D721Med (cell line): ENCODE results near the gene PPP1CA.

Experiments used
- DNase-seq: peaks from one replicate; pipeline ENCODE4 v3.0.0; 2011; ENCODE audit warnings: low spot score; ENCODE audit not compliant: insufficient read length
- FAIRE-seq: peaks from 2 replicates; lab custom pipeline; 2011; peaks lifted over from hg19 to GRCh38; lab: Jason Lieb, UNC
- TF ChIP-seq, protein P1 (sequence below): IDR thresholded peaks from 2 replicates; pipeline ENCODE4 v1.5.1; 2012; ENCODE audit warnings: mild to moderate bottlenecking, control low read depth; ENCODE audit not compliant: insufficient read depth; ENCODE audit errors: missing control alignments

The PPP1CA gene

DNA sequence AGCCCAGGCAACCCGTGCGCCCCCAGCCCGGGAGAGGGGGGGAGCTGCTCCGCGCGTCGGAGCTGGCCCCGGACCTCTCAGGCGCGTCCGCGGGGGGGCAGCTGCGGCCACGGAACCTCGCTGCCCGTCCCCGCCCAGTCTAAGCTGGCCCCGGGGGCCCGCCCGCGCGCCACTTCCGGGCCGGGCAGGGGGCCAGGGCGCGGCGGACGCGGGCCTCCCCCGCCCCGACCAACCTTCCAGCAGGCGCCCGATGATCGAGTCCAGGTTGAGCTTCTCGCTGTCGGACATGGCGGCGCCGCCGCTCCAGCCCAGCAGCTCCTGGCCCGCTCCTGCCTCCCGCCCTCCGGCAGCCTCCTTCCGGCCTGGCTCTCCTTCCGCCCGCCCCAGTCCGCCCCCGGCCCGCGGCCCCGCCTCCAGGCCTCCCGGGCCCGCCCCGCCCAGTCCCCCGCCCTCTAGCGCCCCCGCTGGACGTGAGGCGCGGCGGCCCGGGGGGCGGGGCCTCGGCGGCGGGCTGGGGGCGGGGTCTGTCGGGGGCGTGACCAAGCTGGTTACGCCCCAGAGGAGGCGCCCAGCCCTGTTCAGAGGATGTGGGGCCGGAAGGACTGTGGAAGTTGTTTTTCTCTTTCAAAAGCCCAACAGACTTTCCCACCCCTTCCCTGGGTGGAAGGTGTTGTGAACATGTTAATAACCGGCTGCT lies at the start of gene PPP1CA:
TSS of gene PPP1CA (minus strand) at position 364 of the 697 bp plus-strand sequence. CDS start at position 288, 76 bp downstream.
- TF ChIP-seq, protein P1, sequence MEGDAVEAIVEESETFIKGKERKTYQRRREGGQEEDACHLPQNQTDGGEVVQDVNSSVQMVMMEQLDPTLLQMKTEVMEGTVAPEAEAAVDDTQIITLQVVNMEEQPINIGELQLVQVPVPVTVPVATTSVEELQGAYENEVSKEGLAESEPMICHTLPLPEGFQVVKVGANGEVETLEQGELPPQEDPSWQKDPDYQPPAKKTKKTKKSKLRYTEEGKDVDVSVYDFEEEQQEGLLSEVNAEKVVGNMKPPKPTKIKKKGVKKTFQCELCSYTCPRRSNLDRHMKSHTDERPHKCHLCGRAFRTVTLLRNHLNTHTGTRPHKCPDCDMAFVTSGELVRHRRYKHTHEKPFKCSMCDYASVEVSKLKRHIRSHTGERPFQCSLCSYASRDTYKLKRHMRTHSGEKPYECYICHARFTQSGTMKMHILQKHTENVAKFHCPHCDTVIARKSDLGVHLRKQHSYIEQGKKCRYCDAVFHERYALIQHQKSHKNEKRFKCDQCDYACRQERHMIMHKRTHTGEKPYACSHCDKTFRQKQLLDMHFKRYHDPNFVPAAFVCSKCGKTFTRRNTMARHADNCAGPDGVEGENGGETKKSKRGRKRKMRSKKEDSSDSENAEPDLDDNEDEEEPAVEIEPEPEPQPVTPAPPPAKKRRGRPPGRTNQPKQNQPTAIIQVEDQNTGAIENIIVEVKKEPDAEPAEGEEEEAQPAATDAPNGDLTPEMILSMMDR, result no peak
- FAIRE-seq (no peak), DNase-seq (peak; percentile 98)

DNA sequence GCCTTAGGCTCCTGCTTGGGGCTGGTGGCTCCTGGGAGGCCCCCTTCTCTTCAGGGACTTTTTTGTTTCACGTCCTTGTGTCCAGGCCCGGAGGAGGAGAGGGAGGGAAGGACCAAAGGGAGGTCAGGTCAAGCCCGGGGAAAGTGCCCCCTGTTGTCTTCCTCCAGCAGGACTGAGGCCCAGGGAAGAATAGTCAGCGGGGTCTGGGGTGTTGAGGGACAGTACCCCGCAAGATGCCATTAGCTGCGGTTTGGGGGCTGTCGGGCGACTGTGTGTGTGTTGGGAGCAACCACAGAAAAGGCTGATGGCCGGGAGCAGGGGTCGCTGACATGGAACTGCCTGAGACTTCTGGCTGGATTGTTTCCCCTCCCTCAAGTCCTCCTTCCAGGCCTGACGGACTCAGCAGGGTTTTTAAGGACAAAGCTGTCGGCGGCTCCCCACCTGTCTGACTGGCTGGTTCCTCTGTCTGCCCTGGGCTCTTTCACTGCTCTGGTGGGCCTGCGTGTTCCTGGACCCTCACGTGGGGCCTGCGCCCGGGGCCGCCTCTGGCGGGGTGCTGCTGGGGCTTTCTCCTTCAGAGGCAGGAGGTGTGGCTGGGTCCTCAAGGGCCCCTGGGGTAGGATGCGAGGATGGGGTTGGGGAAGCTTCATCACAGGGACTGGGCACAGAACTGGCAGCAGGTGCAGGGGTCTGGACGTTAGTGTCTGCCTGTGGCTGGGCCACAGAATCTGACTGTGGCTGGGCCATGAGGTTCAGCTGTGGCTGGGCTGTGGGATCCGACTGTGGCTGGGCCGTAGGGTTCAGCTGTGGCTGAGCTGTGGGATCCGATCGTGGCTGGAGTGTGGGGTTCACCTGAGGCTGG lies 49.4 kb upstream of the PPP1CA start:
- FAIRE-seq (no peak), DNase-seq (no peak)
- TF ChIP-seq, protein P1, result no peak

DNA sequence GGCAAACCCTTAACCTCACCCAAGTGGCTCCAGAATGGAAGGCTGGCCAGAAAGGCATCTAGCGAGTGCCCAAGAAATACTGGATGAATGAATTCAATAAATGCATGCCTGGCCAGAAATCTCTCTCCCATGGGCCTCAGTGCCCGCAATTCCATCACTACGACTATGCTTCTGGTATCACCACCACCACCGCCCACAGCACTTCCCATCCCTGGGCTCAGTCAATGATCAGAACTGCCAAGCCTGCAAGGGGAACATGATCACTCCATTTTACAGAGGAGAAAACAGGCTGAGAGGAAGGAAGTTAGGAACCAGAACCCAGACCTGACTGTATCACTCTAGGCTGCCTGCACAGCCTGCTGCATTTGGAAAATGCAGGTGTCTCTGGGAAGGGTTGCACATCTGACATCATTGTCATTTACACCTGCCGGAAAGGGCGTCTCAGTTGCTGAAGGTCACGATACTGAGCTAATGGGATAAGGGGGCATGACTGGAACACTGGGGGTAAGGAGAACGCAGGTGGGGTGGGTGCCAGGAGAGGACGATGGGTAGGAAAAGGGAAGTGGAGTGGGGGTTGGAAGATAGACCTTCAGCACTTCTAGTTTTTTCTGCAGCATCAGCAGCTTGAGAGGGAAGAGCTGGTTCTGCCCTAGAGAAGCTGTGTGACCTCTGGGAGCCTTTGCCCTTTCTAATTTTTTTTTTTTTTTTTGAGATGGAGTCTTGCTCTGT lies 47.6 kb upstream of the PPP1CA start:
- TF ChIP-seq, protein P1, result no peak

DNA sequence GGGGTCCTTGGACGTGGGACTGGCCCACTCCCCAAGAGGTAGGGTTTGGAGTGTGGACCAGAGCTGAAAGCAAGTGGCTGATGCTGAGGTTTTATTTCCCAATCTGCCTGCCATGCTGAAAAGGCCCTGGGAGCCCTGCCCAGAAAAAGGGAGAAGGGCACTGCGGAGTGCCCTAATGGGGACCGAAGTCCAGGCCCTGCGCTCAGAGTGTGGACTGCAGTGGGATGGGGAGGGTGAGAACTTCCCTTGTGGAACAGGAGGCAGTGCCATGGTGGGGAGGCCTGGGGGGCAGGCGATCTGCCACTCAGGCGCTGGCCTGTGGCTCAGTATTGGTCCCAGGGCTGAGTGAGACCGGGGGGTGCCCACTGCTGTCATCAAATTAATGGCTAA lies 46.6 kb upstream of the PPP1CA start:
- no peak for DNase-seq
- FAIRE-seq, result no peak
- TF ChIP-seq, protein P1, result no peak

More for the DNA sequence above, 47.6 kb upstream of the PPP1CA start:
- DNase-seq, result no peak
- no peak for FAIRE-seq

DNA sequence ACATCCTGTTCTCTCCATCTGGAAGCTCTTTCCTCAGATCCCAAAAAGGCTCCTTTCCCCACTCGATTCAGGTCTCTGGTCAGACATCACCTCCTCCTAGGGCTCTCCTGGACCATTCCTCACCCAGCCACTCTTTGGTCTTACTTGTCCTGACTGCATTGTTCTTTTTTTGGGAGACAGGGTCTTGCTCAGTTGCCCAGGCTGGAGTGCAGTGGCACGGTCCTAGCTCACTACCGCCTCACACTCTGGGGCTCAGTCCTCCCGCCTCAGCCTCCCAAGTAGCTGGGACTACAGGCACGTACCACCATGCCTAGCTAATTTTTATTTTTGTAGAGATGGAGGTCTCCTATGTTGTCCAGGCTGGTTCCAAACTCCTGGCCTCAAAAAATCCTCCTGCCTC lies 43.9 kb upstream of the PPP1CA start:
- DNase-seq (no peak), FAIRE-seq (no peak)

DNA sequence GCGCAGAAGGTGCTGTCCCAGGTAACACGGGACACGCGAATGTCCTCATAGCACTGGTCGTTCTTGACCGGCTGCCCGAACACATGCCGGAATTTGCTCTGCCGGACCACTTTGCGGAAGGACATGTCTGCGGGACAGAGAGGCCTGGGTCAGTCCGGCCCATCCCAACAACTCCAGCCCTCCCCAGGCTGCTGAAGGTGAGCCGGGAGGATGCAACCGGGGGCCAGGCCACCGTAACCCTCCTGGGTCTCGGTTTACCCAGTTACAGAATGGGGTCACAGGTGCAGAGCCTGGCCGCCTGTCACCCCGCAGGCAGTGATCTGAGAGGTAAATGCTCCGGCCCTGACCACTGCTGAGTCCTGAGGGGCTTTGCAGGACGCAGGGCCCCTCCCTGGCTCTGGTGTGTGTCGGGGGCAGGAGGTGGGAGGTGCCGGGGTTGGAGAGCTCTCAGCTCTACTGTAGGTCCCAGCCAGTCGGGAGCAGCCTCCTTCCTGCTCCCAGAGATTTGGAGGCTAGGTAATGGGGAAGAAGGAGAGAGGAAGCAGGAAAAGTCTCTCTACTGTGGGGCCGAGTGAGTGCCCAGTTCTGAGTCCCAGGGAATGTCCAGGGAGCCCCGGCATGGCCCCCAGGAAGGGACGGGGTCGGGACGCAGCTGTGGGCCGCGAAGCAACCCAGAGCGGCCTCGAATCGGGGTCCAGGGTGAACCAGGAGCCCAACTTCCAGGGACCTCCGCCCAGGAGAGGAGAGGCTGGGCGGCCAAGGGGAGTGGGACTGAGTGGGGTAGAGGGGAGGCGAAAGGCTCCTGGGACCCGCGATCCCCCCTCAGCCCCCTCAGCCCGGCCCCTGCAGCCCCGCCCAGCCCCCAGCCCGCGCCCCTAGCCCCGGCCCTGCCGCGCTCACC lies 41.1 kb upstream of the PPP1CA start:
- DNase-seq (no peak), FAIRE-seq (no peak)
- TF ChIP-seq, protein P1, result no peak

More for the DNA sequence above, 43.9 kb upstream of the PPP1CA start:
- TF ChIP-seq, protein P1, result no peak
